K562 (cell line): ENCODE data around the gene IL36RN. TPM values are rescaled to one million over a fixed set of nuclear protein-coding genes. Genes with fewer than 3 reads are reported as not detected.

Experiments used
- ARNT ChIP-seq, 2 experiments: fragments of 450-650 bp; IDR thresholded peaks; 2 replicates each; pipeline ENCODE4 v1.6.1; 2016; ENCODE audit warnings: mild to moderate bottlenecking in 1 of 2
- HMGN3 ChIP-seq: IDR thresholded peaks from 2 replicates; pipeline ENCODE4 v1.6.1; 2011; ENCODE audit warnings: borderline replicate concordance, low read depth, mild to moderate bottlenecking, mixed read lengths, low read length; ENCODE audit not compliant: insufficient read length; ENCODE audit errors: extremely low read depth
- OTX1 ChIP-seq: fragments of 450-650 bp; formaldehyde crosslinking; IDR thresholded peaks from 2 replicates; pipeline ENCODE4 v1.4.0; 2022; ENCODE audit warnings: mild to moderate bottlenecking
- ZNF12 ChIP-seq: sonication (generic); formaldehyde crosslinking; IDR thresholded peaks from 2 replicates; pipeline ENCODE4 v1.4.0; 2020; ENCODE audit warnings: mild to moderate bottlenecking, missing genetic modification reagents
- ZNF57 ChIP-seq: fragments of 450-650 bp; formaldehyde crosslinking; IDR thresholded peaks from 2 replicates; pipeline ENCODE4 v1.4.0; 2020; ENCODE audit warnings: mild to moderate bottlenecking, moderate library complexity
- ZNF75A ChIP-seq: fragments of 450-650 bp; formaldehyde crosslinking; IDR thresholded peaks from 2 replicates; pipeline ENCODE4 v1.4.0; 2020; ENCODE audit warnings: mild to moderate bottlenecking
- polyA plus RNA-seq, 8 experiments: library from polyadenylated mRNA; depleted of rRNA in 4 of 8; stranded (reverse) in 5 of 8; unstranded in 3 of 8; fragments of >200 nt; fragmentation: Nextera tagmentation in 2 of 8; fragmentation: Illumina TruSeq in 1 of 8; extraction: Ambion mirVana in 2 of 8; extraction: Trizol in 1 of 8; gene quantifications; 2 replicates each; pipeline versions ENCODE4 v1.2.1 to v1.2.3, GENCODE V29; 2011 to 2014; ENCODE audit warnings: inconsistent platforms in 1 of 8, missing spikeins in 1 of 8
- total RNA-seq, 7 experiments: library from RNA; depleted of rRNA in 6 of 7; stranded (reverse); fragments of >200 nt in 6 of 7; fragmentation: Illumina TruSeq in 2 of 7; extraction: Trizol in 2 of 7; gene quantifications; 2 replicates each; pipeline versions ENCODE4 v1.2.1 to v1.2.3, GENCODE V29; 2011 to 2021; ENCODE audit warnings: low replicate concordance in 1 of 7
- TF ChIP-seq, protein P1 (sequence below): fragments of 250-450 bp; sonication (Bioruptor Pico); IDR thresholded peaks from 2 replicates; pipeline ENCODE4 v1.5.0; 2021; ENCODE audit warnings: mild to moderate bottlenecking, moderate library complexity
- TF ChIP-seq, protein P2 (sequence below): fragments of 250-450 bp; sonication (Bioruptor Pico); IDR thresholded peaks from 2 replicates; pipeline ENCODE4 v1.6.1; 2021; ENCODE audit warnings: mild to moderate bottlenecking
- TF ChIP-seq, protein P3 (sequence below): sonication (generic); formaldehyde crosslinking; IDR thresholded peaks from 2 replicates; pipeline ENCODE4 v1.8.0; 2022; ENCODE audit warnings: missing genetic modification reagents, mild to moderate bottlenecking, moderate library complexity, borderline replicate concordance
- TF ChIP-seq, protein P4 (sequence below): sonication (generic); formaldehyde crosslinking; IDR thresholded peaks from 2 replicates; pipeline ENCODE4 v1.8.1; 2023; ENCODE audit warnings: mild to moderate bottlenecking, missing genetic modification reagents
- TF ChIP-seq, protein P5 (sequence below), 3 experiments: IDR thresholded peaks in 2 of 3; conservative IDR thresholded peaks in 1 of 3; 2 replicates each; pipeline ENCODE4 v1.5.1; 2011 to 2012; ENCODE audit warnings: low read length in 3 of 3, mild to moderate bottlenecking in 3 of 3, control low read depth in 2 of 3, improper control_type of control experiment in 1 of 3, inconsistent platforms in 1 of 3, low read depth in 1 of 3, mixed read lengths in 1 of 3, moderate library complexity in 1 of 3; ENCODE audit not compliant: insufficient read depth in 2 of 3

The IL36RN gene
- total and polyA plus RNA-seq, 9 of the 15 experiments (the other 6 are each of a cell fraction or from before 2014, with no cell fraction given): not detected

DNA sequence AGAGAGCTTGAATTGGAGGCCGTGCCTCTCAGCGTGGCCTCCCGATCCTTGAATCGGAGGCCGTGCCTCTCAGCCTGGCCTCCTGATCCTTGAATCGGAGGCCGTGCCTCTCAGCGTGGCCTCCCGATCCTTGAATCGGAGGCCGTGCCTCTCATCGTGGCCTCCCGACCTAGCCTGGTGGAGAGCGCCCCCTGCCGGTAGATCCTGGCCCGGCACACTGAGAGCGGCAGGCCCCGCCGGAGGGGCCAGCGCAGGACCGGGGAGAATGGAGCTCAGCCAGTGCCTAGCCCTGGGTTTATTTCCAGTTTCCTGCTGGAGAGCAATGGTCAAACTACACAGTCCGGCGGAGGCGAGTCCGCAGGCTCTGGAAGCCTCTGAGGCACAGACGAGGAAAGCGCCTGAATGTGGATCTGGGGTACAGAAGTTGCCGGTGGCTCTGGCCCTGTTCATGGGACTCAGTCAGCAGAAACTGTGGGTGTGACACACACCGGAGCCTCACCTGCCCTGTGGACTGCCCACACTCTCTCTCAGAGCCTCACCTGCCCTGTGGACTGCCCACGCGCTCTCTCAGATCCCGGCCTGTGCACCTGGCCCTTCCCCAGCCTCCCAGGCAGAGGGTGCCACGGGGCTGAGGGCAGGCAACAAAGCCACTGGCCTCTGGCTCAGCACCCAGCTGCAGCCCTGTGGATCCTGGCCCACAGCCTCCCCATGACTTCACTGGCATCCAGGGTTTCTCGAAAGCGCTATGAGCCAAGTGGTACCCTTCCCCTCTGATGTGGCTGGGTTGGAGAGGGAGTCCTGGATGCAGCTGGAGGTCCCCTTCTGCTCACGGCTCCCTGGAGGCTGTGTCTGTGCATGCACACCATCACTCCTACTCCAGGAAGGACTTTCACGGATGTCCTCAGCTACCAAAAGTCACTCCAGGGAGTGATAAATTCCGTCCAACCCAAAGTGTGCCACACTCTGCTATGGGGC lies 7.8 kb upstream of the IL36RN start (continued):
- TF ChIP-seq, protein P1, sequence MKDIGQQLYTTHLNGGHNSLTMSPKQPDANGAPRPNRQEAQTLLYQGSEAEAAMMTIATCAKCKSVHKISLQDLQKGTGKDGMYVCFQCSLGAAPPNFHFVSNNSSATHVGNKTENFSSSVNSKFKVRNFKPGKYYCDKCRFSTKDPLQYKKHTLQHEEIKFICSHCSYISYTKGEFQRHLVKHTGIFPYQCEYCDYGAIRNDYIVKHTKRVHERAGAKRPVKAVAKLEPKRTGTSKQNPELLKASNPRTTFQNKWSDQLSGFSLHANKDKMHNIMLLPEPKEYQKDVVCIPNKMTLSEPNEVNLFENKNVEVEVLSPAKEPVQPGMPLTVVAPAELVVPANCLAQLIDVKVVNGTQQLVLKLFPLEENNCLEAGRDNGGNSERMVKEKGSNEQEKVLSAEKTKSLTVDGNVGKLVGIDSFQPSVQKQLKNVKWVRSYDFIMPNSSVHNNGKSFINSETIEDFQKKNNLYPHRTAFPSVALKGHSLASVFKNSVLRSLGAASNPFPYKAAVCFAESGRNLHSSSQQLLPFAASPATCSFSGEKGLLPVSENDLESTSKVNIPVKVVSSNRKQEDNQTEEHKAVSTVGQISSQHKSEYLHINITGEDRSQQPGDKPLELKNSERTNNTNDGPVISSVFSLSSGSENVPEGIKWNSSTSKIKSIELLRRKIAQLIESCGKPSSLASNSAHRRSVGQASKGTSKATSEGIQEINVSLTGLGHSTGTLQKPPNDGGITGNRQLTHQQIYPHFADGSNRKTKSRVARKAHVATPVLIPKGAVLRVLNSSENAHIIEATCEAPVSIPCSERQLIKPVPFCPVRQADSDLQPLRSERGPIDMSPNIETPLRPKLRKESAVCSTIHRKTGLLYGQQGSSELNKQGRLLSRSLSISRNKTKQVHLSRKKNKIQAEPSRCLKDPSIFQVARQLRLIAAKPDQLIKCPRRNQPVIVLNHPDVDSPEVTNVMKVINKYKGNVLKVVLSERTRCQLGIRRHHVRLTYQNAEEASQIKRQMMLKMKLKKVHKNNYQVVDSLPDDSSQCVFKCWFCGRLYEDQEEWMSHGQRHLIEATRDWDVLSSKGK (CRISPR knock-in tag): no peak
- TF ChIP-seq, protein P2, sequence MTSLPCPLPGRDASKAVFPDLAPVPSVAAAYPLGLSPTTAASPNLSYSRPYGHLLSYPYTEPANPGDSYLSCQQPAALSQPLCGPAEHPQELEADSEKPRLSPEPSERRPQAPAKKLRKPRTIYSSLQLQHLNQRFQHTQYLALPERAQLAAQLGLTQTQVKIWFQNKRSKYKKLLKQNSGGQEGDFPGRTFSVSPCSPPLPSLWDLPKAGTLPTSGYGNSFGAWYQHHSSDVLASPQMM (CRISPR knock-in tag): no peak
- TF ChIP-seq, protein P3, sequence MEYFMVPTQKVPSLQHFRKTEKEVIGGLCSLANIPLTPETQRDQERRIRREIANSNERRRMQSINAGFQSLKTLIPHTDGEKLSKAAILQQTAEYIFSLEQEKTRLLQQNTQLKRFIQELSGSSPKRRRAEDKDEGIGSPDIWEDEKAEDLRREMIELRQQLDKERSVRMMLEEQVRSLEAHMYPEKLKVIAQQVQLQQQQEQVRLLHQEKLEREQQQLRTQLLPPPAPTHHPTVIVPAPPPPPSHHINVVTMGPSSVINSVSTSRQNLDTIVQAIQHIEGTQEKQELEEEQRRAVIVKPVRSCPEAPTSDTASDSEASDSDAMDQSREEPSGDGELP (CRISPR knock-in tag): peak; percentile 29; the same call in 1 of the 2 replicates
- TF ChIP-seq ZNF12 (CRISPR knock-in tag) (no peak), OTX1 (CRISPR knock-in tag) (no peak), HMGN3 (peak; percentile 22), ZNF57 (CRISPR knock-in tag) (no peak), ARNT (IDR thresholded peaks at IDR 0.05) (0 out of 4 replicates have a peak, but pooled peaks of 1 of the 2 experiments have one; percentile 40), ZNF75A (CRISPR knock-in tag) (no peak)
- TF ChIP-seq, protein P4, sequence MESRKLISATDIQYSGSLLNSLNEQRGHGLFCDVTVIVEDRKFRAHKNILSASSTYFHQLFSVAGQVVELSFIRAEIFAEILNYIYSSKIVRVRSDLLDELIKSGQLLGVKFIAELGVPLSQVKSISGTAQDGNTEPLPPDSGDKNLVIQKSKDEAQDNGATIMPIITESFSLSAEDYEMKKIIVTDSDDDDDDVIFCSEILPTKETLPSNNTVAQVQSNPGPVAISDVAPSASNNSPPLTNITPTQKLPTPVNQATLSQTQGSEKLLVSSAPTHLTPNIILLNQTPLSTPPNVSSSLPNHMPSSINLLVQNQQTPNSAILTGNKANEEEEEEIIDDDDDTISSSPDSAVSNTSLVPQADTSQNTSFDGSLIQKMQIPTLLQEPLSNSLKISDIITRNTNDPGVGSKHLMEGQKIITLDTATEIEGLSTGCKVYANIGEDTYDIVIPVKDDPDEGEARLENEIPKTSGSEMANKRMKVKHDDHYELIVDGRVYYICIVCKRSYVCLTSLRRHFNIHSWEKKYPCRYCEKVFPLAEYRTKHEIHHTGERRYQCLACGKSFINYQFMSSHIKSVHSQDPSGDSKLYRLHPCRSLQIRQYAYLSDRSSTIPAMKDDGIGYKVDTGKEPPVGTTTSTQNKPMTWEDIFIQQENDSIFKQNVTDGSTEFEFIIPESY (CRISPR knock-in tag): peak; percentile 28; the same call in 1 of the 2 replicates
- TF ChIP-seq, protein P5, sequence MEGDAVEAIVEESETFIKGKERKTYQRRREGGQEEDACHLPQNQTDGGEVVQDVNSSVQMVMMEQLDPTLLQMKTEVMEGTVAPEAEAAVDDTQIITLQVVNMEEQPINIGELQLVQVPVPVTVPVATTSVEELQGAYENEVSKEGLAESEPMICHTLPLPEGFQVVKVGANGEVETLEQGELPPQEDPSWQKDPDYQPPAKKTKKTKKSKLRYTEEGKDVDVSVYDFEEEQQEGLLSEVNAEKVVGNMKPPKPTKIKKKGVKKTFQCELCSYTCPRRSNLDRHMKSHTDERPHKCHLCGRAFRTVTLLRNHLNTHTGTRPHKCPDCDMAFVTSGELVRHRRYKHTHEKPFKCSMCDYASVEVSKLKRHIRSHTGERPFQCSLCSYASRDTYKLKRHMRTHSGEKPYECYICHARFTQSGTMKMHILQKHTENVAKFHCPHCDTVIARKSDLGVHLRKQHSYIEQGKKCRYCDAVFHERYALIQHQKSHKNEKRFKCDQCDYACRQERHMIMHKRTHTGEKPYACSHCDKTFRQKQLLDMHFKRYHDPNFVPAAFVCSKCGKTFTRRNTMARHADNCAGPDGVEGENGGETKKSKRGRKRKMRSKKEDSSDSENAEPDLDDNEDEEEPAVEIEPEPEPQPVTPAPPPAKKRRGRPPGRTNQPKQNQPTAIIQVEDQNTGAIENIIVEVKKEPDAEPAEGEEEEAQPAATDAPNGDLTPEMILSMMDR (IDR thresholded peaks at IDR 0.05 in 2 of 3, conservative IDR thresholded peaks at IDR 0.05 in 1 of 3; ENCODE audit: insufficient read depth in 2 of 3, low read depth in 1 of 3, low read length in 3 of 3): peak; percentile 71 to 89 (median 73)
